Activated T-cell treated with anti-CD3 and anti-CD28 coated beads, Interleukin-2, amount 50 U/mL, for 48 hours (primary cell): ENCODE data around the gene STX3.
"Not testable (repeated sequence)": the region's sequence is repeated elsewhere in the genome, so short reads cannot be mapped to it uniquely, and the experiment has no call there.

ENCODE experiments used
- DNase-seq, 2 experiments: peaks; one replicate each; pipeline ENCODE4 v3.0.0-alpha.2; 2020

The STX3 gene

GRCh38 chr11:59791639-59792038 lies 36.5 kb downstream of the STX3 start:
- no peak for DNase-seq

- DNase-seq, result no peak
These were observed 37.3 kb downstream of the STX3 start for GRCh38 chr11:59792507-59792906.

- no peak for DNase-seq
These were observed 39.2 kb downstream of the STX3 start for GRCh38 chr11:59794417-59794816.

- no peak for DNase-seq
These were observed 45.3 kb downstream of the STX3 start for GRCh38 chr11:59800390-59801025.

GRCh38 chr11:59801160-59801706 lies 46.1 kb downstream of the STX3 start:
- no peak for DNase-seq

GRCh38 chr11:59801981-59802638 lies 46.9 kb downstream of the STX3 start:
- no peak for DNase-seq

GRCh38 chr11:59802639-59803176 lies 47.5 kb downstream of the STX3 start:
- no peak for DNase-seq

GRCh38 chr11:59804061-59804460 lies 48.9 kb downstream of the STX3 start:
- no peak for DNase-seq

- DNase-seq, result no peak
These were observed 52.0 kb downstream of the STX3 start for GRCh38 chr11:59807047-59807610.

GRCh38 chr11:59810189-59810910 lies 55.2 kb downstream of the STX3 start, which contains the start of gene MRPL16:
Gene MRPL16 (minus strand): TSS chr11:59810778. CDS start chr11:59810658, 120 bp downstream.
- DNase-seq, result peak; percentile 93 to 95

GRCh38 chr11:59810911-59811259 lies 55.7 kb downstream of the STX3 start:
- DNase-seq, result no peak

GRCh38 chr11:59812220-59812619 lies 57.0 kb downstream of the STX3 start:
- no peak for DNase-seq

GRCh38 chr11:59813364-59813763 lies 58.2 kb downstream of the STX3 start:
- no peak for DNase-seq

GRCh38 chr11:59814021-59814420 lies 58.8 kb downstream of the STX3 start:
- DNase-seq, result no peak

GRCh38 chr11:59815754-59816153 lies 60.6 kb downstream of the STX3 start:
- no peak for DNase-seq

GRCh38 chr11:59816434-59816833 lies 61.3 kb downstream of the STX3 start:
- not testable (repeated sequence) for DNase-seq

GRCh38 chr11:59818572-59818971 lies 63.4 kb downstream of the STX3 start:
- DNase-seq, result no peak

- DNase-seq, result no peak
These were observed 67.9 kb downstream of the STX3 start for GRCh38 chr11:59822989-59823566.

GRCh38 chr11:59829358-59829757 lies 74.2 kb downstream of the STX3 start:
- DNase-seq, result no peak

- no peak for DNase-seq
These were observed 78.4 kb downstream of the STX3 start for GRCh38 chr11:59833602-59834001.

- no peak for DNase-seq
These were observed 84.4 kb downstream of the STX3 start for GRCh38 chr11:59839615-59840014.

- no peak for DNase-seq
These were observed 86.3 kb downstream of the STX3 start for GRCh38 chr11:59841514-59841913.

- no peak for DNase-seq
These were observed 87.1 kb downstream of the STX3 start for GRCh38 chr11:59842316-59842715.
